SK-N-MC (cell line): ENCODE measurements around the gene TEX38.

Experiments
- EZH2 ChIP-seq: fragments of 200-600 bp; sonication (generic); IDR thresholded peaks from one replicate; pipeline ENCODE4 v1.6.1; 2017; ENCODE audit warnings: antibody characterized with exemption
- FOXP2 ChIP-seq: optimal IDR thresholded peaks from 2 replicates; pipeline ENCODE3; 2011; ENCODE audit warnings: mild to moderate bottlenecking, moderate library complexity; ENCODE audit not compliant: insufficient read depth; ENCODE audit errors: extremely low read length, control extremely low read depth
- POLR2AphosphoS5 ChIP-seq: IDR thresholded peaks from 2 replicates; pipeline ENCODE4 v1.6.1; 2012; ENCODE audit warnings: mild to moderate bottlenecking, low read depth, low read length, borderline replicate concordance

DNA sequence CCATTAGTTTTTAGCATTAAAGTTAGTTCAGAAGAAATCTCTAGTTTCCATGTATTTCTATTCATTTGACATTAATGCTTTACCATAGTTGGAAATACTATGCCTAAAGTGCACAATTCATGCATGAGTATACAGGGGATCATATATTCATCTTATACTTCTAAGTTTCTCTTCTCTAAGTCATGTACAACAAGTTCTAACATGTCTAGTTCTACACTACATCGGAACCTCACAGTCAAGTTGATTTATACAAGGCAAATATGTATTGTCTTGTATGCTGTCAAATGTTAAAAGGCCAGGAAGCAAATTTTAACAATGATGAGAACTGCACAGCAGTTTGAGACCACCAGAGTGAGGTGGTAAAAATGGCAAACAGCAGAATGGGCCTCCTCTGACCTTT, 32.1 kb upstream of the TEX38 start:
- TF ChIP-seq EZH2, result no peak
- no peak for TF ChIP-seq POLR2AphosphoS5
- TF ChIP-seq FOXP2, result no peak
